ENCODE results near the gene KLB.

The KLB gene

DNA sequence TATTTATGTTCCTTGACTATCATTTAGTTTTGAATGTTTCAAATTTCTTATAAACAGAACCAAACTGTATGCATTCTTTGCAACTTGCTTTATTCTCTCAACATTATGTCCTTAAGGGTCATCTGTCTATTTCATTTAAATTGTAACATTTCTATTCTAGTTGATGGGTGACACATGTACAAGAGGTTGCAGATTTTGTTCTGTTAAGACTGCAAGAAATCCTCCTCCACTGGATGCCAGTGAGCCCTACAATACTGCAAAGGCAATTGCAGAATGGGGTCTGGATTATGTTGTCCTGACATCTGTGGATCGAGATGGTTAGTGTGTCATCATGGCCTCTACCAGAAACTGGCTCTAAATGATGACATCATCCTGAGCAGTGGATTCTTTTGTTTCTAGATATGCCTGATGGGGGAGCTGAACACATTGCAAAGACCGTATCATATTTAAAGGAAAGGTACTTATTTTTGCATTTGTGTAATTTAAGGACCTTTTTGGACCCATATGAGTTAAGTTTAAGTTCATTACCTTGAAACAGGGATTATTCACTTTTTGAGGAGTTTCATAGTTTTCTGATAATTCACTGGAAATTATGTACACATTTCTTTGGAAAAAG lies 58.3 kb downstream of the KLB start:
- no peak for DNase-seq (ENCODE audit: low read depth in 2 of 2)

DNA sequence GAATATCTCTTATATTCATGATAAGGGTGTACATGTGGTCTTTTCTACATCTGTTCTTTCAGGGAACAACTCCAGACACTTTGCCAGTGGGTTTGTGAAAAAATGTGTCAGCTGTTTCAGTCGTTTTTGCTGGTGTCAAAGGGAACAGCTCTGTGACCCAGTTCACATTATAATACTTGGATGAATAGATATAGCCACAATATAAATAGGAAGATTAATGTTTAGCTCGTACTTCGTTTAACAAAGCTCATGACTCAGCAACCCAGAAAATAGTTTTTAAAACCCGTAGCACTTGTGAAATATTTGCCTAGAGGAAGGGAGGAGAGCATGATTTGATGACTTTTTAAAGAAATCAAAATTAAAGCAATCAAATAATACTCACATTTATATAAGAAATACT lies 60.0 kb downstream of the KLB start:
- no peak for DNase-seq (ENCODE audit: low read depth in 2 of 2)

GRCh38 chr4:39467464-39467863 lies 60.7 kb downstream of the KLB start:
- no peak for DNase-seq (ENCODE audit: low read depth in 2 of 2)

DNA sequence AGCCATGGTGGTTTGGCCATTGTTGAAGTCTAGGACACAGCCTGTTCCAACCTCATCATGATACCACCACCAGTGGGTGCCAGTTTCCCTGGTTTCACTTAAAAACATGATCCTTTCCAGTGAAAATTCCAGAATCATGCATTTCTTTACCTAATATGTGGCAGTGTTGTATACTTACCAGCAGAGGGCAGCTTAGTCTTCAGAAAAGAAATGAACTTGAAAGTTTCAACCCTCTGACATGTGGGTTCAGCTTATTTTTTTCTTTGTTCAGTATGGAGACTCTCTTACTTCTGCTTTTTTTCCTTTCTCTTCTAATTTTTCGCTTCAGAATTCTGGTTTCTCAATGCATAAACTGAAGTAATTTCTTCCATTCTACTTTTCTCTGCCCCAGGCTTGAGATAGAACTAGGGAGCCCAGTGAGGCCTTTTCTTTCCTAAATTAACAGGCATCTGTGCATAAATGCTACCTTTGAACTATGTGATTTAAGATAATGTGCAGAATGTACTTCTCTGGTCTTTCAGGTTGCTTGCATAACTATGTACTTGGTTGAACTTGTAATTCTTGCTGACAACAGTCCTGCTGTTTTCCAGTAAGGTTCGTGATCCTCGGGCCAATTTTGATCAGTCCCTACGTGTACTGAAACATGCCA lies 62.8 kb downstream of the KLB start:
- DNase-seq (ENCODE audit: low read depth in 2 of 2), result no peak

GRCh38 chr4:39470402-39470801 lies 63.7 kb downstream of the KLB start:
- no peak for DNase-seq (ENCODE audit: low read depth in 2 of 2)

- DNase-seq (ENCODE audit: low read depth in 2 of 2), result no peak
Measured at GRCh38 chr4:39472396-39472795, 65.7 kb downstream of the KLB start.

DNA sequence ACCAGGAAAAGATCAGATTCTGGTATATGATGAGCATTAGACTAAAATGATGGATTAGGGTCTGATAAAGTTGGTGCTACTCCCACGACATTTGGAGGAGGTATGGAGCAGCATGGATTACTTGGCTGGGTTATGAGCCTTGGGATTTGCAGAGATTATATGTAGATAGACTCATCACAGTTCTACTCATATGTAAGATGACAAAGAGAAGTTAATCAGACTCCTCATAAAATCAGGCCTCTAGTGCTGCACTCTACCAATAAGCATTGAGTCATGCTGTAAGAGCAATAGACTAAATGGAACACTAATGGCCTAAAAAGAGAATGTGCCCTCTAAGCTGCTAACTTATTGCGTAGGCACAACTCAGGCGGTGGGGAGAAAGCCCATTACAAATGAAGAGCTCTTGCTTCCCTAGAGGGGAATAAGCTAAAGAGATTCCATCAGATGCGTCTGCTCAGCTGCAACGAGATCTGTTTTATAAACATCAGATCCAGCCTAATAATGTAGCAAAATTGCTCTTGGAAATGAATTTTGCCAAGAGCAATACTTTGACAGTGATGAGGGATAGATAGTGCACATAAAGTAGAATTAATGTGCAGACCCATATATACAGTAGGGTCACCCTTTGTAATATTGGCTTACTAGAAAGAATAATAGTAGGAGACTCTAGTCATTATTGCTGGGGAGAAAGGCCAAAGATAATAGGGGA lies 69.6 kb downstream of the KLB start:
- DNase-seq (ENCODE audit: low read depth in 2 of 2), result no peak

- no peak for DNase-seq (ENCODE audit: low read depth in 2 of 2)
Measured at GRCh38 chr4:39480251-39480650, 73.5 kb downstream of the KLB start.

DNA sequence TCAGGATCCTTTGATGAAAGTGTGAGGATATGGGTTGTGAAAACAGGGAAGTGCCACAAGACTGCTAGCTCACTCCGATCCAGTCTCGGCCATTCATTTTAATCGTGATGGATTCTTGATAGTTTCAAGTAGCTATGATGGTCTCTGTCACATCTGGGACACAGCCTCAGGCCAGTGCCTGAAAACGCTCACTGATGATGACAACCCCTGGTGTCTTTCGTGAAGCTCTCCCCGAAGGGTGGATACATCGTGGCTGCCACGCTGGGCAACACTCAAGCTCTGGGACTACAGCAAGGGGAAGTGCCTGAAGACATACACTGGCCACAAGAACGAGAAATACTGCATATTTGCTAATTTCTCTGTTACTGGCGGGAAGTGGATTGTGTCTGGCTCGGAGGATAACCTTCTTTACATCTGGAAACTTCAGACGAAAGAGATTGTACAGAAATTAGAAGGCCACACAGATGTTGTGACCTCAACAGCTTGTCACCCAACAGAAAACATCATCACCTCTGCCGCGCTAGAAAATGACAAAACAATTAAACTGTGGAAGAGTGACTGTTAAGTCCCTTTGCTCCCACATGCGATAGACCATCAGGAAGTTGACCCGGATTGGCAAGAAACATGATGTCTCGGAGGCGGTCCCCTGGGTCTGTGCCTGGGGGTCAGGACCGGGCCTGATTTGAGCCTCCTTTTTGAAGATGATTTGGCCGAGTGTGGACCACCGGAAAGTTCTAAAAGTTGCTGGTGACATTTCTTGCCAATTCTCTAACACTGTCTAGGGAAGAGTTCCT lies 74.4 kb downstream of the KLB start:
- no peak for DNase-seq (ENCODE audit: low read depth in 2 of 2)

DNA sequence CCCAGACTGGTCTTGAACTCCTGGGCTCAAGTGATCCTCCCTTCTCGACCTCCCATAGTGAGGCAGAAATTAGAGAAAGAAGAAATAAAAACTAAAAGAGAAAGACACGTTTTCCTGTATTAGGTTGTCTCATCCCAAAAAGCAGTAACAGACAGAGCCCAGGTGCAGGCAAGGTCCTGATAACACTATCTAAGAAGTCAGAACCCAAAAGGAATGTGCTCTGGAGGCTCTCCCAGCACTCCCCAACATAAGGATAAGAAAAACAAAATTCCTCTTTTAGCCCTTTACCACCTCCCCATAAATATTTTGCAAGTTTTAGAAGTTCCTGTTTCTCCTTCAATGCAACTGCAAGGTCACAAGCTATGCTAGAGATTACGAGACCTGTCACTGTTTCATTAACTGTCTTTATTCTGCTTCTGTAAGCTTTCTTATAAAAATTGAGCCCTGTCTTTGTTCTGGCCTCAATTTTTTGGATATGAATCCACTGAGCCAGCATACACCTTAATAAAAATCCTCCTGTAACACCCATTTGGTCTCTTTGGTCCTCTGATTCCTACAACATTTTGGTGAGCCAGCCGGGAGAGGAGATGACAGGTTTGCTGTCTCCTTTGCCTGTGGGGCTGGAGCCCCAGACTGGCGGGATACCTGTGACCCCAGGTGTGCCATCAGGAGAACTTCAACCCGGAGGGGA lies 78.0 kb downstream of the KLB start:
- DNase-seq (ENCODE audit: low read depth in 2 of 2), result no peak

DNA sequence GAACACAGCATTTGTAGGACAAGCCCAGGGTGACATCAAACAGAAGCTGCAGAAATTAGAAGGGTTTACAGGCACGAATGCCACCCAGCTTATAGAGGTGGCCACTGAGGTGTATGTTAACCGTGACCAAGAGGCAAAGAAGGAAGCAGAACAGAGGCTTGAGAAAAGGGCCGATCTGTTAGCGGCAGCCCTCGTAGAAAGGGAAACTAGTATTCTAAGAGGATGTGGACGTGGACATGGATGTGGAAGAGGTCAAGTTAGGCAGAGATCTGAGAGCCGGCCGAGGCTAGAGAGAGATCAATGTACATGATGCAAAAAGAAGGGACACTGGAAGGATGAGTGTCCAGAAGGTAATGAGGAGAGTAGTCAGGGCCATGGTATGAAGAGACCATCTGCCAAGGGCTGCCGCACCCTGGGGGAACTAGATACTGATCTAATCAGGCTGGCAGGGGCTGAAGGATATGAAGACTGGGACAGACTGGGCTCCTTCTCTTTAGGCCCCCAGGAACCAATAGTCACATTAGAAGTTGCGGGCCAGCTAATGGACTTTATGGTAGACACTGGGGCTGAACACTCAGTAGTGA lies 79.6 kb downstream of the KLB start:
- no peak for DNase-seq (ENCODE audit: low read depth in 2 of 2)

GRCh38 chr4:39490322-39490721 lies 83.6 kb downstream of the KLB start:
- no peak for DNase-seq (ENCODE audit: low read depth in 2 of 2)

GRCh38 chr4:39494354-39494753 lies 87.6 kb downstream of the KLB start:
- DNase-seq (ENCODE audit: low read depth in 2 of 2), result no peak

DNA sequence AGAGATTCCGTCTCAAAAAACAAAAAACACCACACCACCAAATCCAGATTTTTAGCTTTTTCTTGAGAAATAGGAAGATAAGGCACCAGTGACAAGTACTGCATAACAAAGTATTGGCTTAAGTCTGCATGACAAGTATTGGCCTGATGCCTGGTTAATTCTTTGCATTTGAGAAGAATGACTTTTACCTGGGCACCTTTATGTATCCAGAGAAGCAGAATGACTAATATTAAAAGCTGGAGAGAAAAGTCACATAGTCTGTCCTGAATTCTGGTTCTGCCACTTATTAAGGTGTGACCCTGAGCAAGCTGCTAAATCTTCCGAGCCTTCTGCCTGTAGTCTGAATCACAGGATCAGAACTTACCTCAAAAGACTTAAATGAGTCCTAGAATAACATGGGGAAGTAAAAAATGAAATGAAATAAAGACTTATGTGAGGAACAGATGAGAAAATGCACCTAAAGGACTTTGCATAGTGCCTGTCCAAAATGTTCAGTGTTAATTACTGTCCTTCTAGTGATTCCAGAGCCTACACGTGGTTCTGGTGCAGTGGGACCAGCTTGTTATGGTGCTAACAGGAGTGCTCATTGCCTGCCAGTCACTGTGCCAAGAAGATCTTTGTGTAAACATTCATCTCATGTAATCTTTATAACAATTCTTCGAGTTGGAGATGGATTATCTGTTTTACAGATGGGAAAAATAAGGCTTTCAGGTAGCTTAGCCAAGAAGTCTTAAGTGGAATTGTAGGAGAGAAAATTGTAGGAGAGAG lies 88.9 kb downstream of the KLB start:
- DNase-seq (ENCODE audit: low read depth in 2 of 2), result no peak

- no peak for DNase-seq (ENCODE audit: low read depth in 2 of 2)
Measured at GRCh38 chr4:39497909-39498726, 91.4 kb downstream of the KLB start.

GRCh38 chr4:39498727-39499020 lies 91.9 kb downstream of the KLB start:
- no peak for DNase-seq (ENCODE audit: low read depth in 2 of 2)
